RWPE2 (cell line): ENCODE measurements around the gene ZNHIT3.
"Not testable (repeated sequence)": the region's sequence is repeated elsewhere in the genome, so short reads cannot be mapped to it uniquely, and the experiment has no call there.

Experiments used
- ATAC-seq: fragments of 200-7000 bp; cut with Tn5 transposase; 3 replicates; pipeline ENCODE4 v1.9.1; 2021; ENCODE audit warnings: low read depth
- DNase-seq: peaks from one replicate; pipeline ENCODE4 v3.0.0-alpha.2; 2020; ENCODE audit warnings: low spot score
- H3K27ac ChIP-seq: fragments of 450-650 bp; 2 replicates; pipeline ENCODE4 v1.5.1; 2017; ENCODE audit warnings: mild to moderate bottlenecking; ENCODE audit not compliant: poor library complexity, severe bottlenecking
- H3K27me3 ChIP-seq: fragments of 250-450 bp; sonication (Bioruptor Pico); 2 replicates; pipeline ENCODE4 v1.5.1; 2021; ENCODE audit warnings: mild to moderate bottlenecking, moderate library complexity; ENCODE audit not compliant: insufficient read depth, poor library complexity, severe bottlenecking
- H3K36me3 ChIP-seq: fragments of 250-450 bp; sonication (Bioruptor Pico); 2 replicates; pipeline ENCODE4 v1.5.1; 2020; ENCODE audit warnings: low read depth, mild to moderate bottlenecking, moderate library complexity
- H3K4me1 ChIP-seq: fragments of 250-450 bp; sonication (Bioruptor Pico); 2 replicates; pipeline ENCODE4 v1.5.1; 2021; ENCODE audit warnings: mild to moderate bottlenecking, moderate library complexity; ENCODE audit not compliant: insufficient read depth, poor library complexity, severe bottlenecking
- H3K4me3 ChIP-seq: fragments of 250-450 bp; sonication (Bioruptor Pico); 2 replicates; pipeline ENCODE4 v1.5.1; 2021; ENCODE audit warnings: mild to moderate bottlenecking, moderate library complexity; ENCODE audit not compliant: severe bottlenecking
- H3K9me3 ChIP-seq: fragments of 250-450 bp; sonication (Bioruptor Pico); 2 replicates; pipeline ENCODE4 v1.5.1; 2021; ENCODE audit warnings: mild to moderate bottlenecking, moderate library complexity; ENCODE audit not compliant: severe bottlenecking
- TF ChIP-seq, protein P1 (sequence below): fragments of 450-650 bp; IDR thresholded peaks from one replicate; pipeline ENCODE4 v1.5.1; 2017; ENCODE audit warnings: mild to moderate bottlenecking, moderate library complexity; ENCODE audit not compliant: poor library complexity, severe bottlenecking

Gene ZNHIT3

DNA sequence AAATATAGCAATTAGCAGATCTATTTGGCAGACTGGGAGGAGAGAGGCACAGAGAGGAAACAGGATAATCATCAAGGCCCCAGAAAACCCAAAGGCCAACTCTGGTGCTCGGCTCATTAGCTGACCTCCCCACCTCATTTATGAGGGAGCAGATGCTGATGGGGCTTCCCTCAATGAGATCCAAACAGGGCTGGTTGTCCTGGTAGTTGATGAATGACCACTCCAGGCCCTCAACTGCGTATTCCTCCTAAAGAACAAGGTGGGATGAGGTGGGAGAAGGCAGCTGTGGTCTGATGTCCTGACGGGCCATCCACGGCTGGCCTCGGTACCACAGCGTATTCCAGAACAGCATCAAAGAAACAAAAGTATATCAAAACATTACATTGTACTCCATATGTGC is 20.8 kb downstream of the ZNHIT3 start:
- Histone ChIP-seq H3K27ac (no peak overlapping the region), H3K9me3 (no peaks in the 10 kb centered on the region), H3K36me3 (peaks cover 89% of the 10 kb centered on the region), H3K4me3 (no peak overlapping the region), H3K4me1 (no peaks in the 10 kb centered on the region), H3K27me3 (no peaks in the 10 kb centered on the region)
- TF ChIP-seq, protein P1, sequence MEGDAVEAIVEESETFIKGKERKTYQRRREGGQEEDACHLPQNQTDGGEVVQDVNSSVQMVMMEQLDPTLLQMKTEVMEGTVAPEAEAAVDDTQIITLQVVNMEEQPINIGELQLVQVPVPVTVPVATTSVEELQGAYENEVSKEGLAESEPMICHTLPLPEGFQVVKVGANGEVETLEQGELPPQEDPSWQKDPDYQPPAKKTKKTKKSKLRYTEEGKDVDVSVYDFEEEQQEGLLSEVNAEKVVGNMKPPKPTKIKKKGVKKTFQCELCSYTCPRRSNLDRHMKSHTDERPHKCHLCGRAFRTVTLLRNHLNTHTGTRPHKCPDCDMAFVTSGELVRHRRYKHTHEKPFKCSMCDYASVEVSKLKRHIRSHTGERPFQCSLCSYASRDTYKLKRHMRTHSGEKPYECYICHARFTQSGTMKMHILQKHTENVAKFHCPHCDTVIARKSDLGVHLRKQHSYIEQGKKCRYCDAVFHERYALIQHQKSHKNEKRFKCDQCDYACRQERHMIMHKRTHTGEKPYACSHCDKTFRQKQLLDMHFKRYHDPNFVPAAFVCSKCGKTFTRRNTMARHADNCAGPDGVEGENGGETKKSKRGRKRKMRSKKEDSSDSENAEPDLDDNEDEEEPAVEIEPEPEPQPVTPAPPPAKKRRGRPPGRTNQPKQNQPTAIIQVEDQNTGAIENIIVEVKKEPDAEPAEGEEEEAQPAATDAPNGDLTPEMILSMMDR: no peak
- no peak for ATAC-seq
- no peak for DNase-seq

DNA sequence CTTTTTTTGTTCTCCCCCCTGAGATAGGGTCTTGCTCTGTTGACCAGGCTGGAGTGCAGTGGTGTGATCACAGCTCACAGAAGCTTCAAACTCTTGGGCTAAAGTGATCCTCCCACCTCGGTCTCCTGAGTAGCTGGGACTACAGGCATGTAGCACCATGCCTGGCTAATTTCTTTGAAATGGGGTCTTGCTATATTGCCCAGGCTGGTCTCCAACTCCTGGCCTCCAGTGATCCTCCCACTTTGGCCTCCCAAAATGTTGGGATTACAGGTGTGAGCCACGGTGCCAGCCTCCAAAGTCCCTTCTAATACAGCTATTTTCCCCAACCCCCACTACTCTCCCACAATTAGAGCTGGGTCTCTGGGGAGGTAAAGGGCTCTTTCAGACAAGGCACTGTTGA is 22.0 kb downstream of the ZNHIT3 start:
- ATAC-seq, H3K4me1 ChIP-seq, H3K27me3 ChIP-seq, H3K27ac ChIP-seq, DNase-seq, H3K4me3 ChIP-seq, H3K9me3 ChIP-seq: not testable (repeated sequence)
- H3K36me3 ChIP-seq: peaks cover 88% of the 10 kb centered on the region

- Histone ChIP-seq H3K9me3 (peaks cover 1% of the 10 kb centered on the region), H3K36me3 (peaks cover 88% of the 10 kb centered on the region), H3K4me3 (no peak overlapping the region), H3K27me3 (no peaks in the 10 kb centered on the region), H3K27ac (no peak overlapping the region), H3K4me1 (no peaks in the 10 kb centered on the region)
- ATAC-seq (no peak), DNase-seq (no peak)
- TF ChIP-seq, protein P1: no peak
Measured at GRCh38 chr17:36509272-36509985, 22.9 kb downstream of the ZNHIT3 start.

GRCh38 chr17:36510636-36511035 is 24.2 kb downstream of the ZNHIT3 start:
- DNase-seq (no peak), ATAC-seq (no peak)
- no peaks in the 10 kb centered on the region for H3K4me1 ChIP-seq
- no peak overlapping the region for H3K27ac ChIP-seq
- no peak overlapping the region for H3K4me3 ChIP-seq
- peaks cover 90% of the 10 kb centered on the region for H3K36me3 ChIP-seq
- TF ChIP-seq, protein P1: no peak
- peaks cover 1% of the 10 kb centered on the region for H3K9me3 ChIP-seq
- H3K27me3 ChIP-seq: no peaks in the 10 kb centered on the region

- peaks cover 1% of the 10 kb centered on the region for H3K9me3 ChIP-seq
- no peaks in the 10 kb centered on the region for H3K4me1 ChIP-seq
- H3K4me3 ChIP-seq: no peak overlapping the region
- TF ChIP-seq, protein P1: no peak
- H3K36me3 ChIP-seq: peaks cover 90% of the 10 kb centered on the region
- DNase-seq (no peak), ATAC-seq (no peak)
- no peak overlapping the region for H3K27ac ChIP-seq
- H3K27me3 ChIP-seq: no peaks in the 10 kb centered on the region
Measured at GRCh38 chr17:36511216-36511615, 24.7 kb downstream of the ZNHIT3 start.
